ENCODE measurements around the gene SLC26A11. TPM values are rescaled to one million over a fixed set of nuclear protein-coding genes. Genes with fewer than 3 reads are reported as not detected.

The SLC26A11 gene
- total and polyA plus RNA-seq, 2 of the 13 experiments (the other 11 are each of a cell fraction or from before 2014, with no cell fraction given): 8.7 to 13.2 TPM

- no peak for TF ChIP-seq ZBTB2 (CRISPR knock-in tag; IDR thresholded peaks at IDR 0.05; ENCODE audit: low read depth)
- no peak for TF ChIP-seq BRD4 (CRISPR knock-in tag; IDR thresholded peaks at IDR 0.05)
- TF ChIP-seq TAF15 (IDR thresholded peaks at IDR 0.05; ENCODE audit: low read depth, low read length, poor library complexity, severe bottlenecking): no peak
- no peak for TF ChIP-seq SATB2 (CRISPR knock-in tag; IDR thresholded peaks at IDR 0.05)
- TF ChIP-seq GTF3A (CRISPR knock-in tag; conservative IDR thresholded peaks at IDR 0.05): no peak
- no peak for TF ChIP-seq NAIF1 (CRISPR knock-in tag; IDR thresholded peaks at IDR 0.05; ENCODE audit: borderline replicate concordance)
- TF ChIP-seq NFYC (CRISPR knock-in tag; IDR thresholded peaks at IDR 0.05): no peak; the same call in 1 of the 2 replicates
- no peak for TF ChIP-seq ZNF256 (CRISPR knock-in tag; conservative IDR thresholded peaks at IDR 0.05)
- TF ChIP-seq THRA (CRISPR knock-in tag; IDR thresholded peaks at IDR 0.05; ENCODE audit: borderline replicate concordance): peak; percentile 56; the same call in 1 of the 2 replicates
- TF ChIP-seq PAF1 (CRISPR knock-in tag; IDR thresholded peaks at IDR 0.05): no peak
- no peak for TF ChIP-seq CREM (IDR thresholded peaks at IDR 0.05)
- TF ChIP-seq CREM (CRISPR knock-in tag; IDR thresholded peaks at IDR 0.05): no peak
- no peak for TF ChIP-seq SRSF4 (IDR thresholded peaks at IDR 0.05; ENCODE audit: low read depth, low read length, poor library complexity, severe bottlenecking)
- TF ChIP-seq RNF2 (conservative IDR thresholded peaks at IDR 0.05; ENCODE audit: low read depth): no peak
- TF ChIP-seq ATF7-NPFF (CRISPR knock-in tag; IDR thresholded peaks at IDR 0.05; ENCODE audit: low read depth): no peak
- peak; percentile 71 for TF ChIP-seq AGO1 (IDR thresholded peaks at IDR 0.05; ENCODE audit: low read depth, low read length, poor library complexity, severe bottlenecking)
- no peak for TF ChIP-seq SNAI1 (CRISPR knock-in tag; IDR thresholded peaks at IDR 0.05; ENCODE audit: borderline replicate concordance)
- TF ChIP-seq ZNF296 (CRISPR knock-in tag; conservative IDR thresholded peaks at IDR 0.05): no peak
- TF ChIP-seq ZNF713 (CRISPR knock-in tag; IDR thresholded peaks at IDR 0.05): no peak
- TF ChIP-seq TBX2 (CRISPR knock-in tag; IDR thresholded peaks at IDR 0.05; ENCODE audit: borderline replicate concordance): peak; percentile 51; the same call in 1 of the 2 replicates
- no peak for TF ChIP-seq ZFY (CRISPR knock-in tag; IDR thresholded peaks at IDR 0.05)
- no peak for TF ChIP-seq NCOA5 (CRISPR knock-in tag; IDR thresholded peaks at IDR 0.05)
- peak; percentile 22 for TF ChIP-seq YY1 (IDR thresholded peaks at IDR 0.05; ENCODE audit: insufficient read depth, insufficient replicate concordance, low read depth, low read length)
- TF ChIP-seq NBN (conservative IDR thresholded peaks at IDR 0.05): no peak
- TF ChIP-seq ZNF841 (CRISPR knock-in tag; IDR thresholded peaks at IDR 0.05; ENCODE audit: borderline replicate concordance): no peak
- TF ChIP-seq DRAP1 (CRISPR knock-in tag; IDR thresholded peaks at IDR 0.05): no peak
- TF ChIP-seq TAF1 (CRISPR knock-in tag; IDR thresholded peaks at IDR 0.05): no peak
- TF ChIP-seq TBP (CRISPR knock-in tag; IDR thresholded peaks at IDR 0.05): no peak
- TF ChIP-seq MXD3 (CRISPR knock-in tag; IDR thresholded peaks at IDR 0.05): no peak
Observed at GRCh38 chr17:80195671-80196529, 24.3 kb upstream of the SLC26A11 start (continued).

All from HepG2 (cell line).